ENCODE measurements around the gene CBS. TPM values are rescaled to one million over a fixed set of nuclear protein-coding genes. Genes with fewer than 3 reads are reported as not detected.
"Not testable (repeated sequence)": the region's sequence is repeated elsewhere in the genome, so short reads cannot be mapped to it uniquely, and the experiment has no call there.

Gene CBS
- total and polyA plus RNA-seq, 5 donors, result 4.8 to 13.3 (median 10.5) TPM

DNA sequence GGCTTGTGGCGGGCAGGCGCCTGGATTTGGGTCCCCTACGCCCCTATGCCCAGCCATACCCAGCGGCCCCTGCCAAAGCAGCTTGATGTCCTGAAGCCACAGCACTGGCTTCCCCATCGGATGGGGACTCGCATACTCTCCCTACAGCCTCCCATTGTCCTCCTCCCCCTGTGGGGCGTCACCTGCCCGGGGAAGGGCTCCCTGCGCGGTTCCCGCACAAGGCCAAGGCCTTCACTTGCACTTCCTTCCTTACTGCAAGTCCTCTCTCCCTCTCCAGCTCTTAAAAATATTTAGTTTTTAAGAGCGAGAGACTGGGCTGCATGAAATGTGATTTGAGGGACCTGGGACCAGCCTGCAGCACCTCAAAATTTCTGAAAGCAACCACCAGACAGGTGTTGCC is 8.9 kb downstream of the CBS start:
- peak in 1 of 3 donors; percentile 3 for DNase-seq
- H3K27ac ChIP-seq (ENCODE audit: low read length); intact Hi-C loops (cut with DNase I); H3K9me3 ChIP-seq (ENCODE audit: control insufficient read depth, low read length); H3K27me3 ChIP-seq (ENCODE audit: control insufficient read depth, insufficient read depth); ATAC-seq; H3K4me1 ChIP-seq (ENCODE audit: control insufficient read depth, insufficient read depth, low read length); H3K4me3 ChIP-seq (ENCODE audit: low read length): not testable (repeated sequence)
- WGBS, result 86% methylated on average over 8 of the region's 12 CpGs

DNA sequence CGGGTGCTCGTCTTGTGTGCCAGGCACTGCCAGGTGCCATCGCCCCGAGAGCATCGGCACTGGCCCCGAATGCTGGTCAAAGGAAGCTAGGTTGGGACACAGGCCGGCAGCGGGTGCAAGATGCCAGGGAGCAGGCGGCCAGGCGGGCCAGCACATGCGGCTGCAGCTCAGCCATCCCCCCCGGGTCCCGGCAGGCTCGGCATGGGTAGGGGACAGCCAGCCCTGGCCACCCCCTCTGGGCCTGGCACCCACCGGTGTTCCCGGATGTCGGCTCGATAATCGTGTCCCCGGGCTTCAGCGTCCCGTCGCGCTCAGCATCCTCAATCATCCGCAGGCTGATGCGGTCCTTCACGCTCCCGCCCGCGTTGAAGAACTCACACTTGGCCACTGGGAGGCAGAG is 9.6 kb downstream of the CBS start:
- WGBS, result 94% methylated on average over 16 of the region's 30 CpGs
- ATAC-seq (peak in 1 of 2 donors; percentile 43), DNase-seq (peak in 2 of 3 donors; percentile 5 to 39)

DNA sequence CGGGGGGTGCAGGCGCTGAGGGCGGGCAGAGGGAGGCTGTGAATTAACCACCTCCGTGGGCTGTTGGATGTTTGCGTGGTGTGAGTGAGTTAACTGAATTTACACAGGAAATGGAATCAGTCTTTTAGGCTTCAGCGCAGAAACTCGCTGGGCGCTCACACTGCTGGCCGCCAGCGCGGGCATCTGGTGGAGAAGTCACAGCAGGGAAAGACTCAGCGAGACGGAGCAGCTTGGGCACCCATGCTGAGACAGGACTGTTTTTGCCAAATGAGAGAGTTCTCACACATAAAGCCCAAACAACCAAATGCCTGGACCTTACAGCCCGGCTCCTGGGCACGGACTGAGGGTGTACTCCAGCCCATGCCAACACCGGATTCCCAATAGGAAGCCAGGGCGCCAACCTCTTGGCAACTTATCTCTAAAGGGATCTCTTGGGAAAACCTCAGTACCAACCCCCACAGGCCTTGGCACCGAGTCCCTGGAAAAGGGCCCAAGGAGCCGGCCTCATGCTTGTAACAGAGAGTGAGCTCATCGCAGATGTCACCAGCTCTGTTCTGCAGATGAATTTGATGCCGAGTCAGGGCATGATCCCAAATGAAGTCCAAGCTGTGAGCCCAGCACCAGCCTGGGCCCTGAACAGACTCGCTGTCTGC is 11.2 kb downstream of the CBS start:
- ATAC-seq; H3K27me3 ChIP-seq (ENCODE audit: control insufficient read depth, insufficient read depth); DNase-seq; H3K9me3 ChIP-seq (ENCODE audit: control insufficient read depth, low read length); H3K4me1 ChIP-seq (ENCODE audit: control insufficient read depth, insufficient read depth, low read length); H3K27ac ChIP-seq (ENCODE audit: low read length); H3K4me3 ChIP-seq (ENCODE audit: low read length); intact Hi-C loops (cut with DNase I): not testable (repeated sequence)
- no CpG with 5 or more reads among the region's 22 CpGs for whole genome bisulfite sequencing

More for the DNA sequence above, 9.6 kb downstream of the CBS start:
- H3K4me1 ChIP-seq (ENCODE audit: control insufficient read depth, insufficient read depth, low read length); H3K27me3 ChIP-seq (ENCODE audit: control insufficient read depth, insufficient read depth); H3K4me3 ChIP-seq (ENCODE audit: low read length); H3K9me3 ChIP-seq (ENCODE audit: control insufficient read depth, low read length); intact Hi-C loops (cut with DNase I); H3K27ac ChIP-seq (ENCODE audit: low read length): not testable (repeated sequence)

DNA sequence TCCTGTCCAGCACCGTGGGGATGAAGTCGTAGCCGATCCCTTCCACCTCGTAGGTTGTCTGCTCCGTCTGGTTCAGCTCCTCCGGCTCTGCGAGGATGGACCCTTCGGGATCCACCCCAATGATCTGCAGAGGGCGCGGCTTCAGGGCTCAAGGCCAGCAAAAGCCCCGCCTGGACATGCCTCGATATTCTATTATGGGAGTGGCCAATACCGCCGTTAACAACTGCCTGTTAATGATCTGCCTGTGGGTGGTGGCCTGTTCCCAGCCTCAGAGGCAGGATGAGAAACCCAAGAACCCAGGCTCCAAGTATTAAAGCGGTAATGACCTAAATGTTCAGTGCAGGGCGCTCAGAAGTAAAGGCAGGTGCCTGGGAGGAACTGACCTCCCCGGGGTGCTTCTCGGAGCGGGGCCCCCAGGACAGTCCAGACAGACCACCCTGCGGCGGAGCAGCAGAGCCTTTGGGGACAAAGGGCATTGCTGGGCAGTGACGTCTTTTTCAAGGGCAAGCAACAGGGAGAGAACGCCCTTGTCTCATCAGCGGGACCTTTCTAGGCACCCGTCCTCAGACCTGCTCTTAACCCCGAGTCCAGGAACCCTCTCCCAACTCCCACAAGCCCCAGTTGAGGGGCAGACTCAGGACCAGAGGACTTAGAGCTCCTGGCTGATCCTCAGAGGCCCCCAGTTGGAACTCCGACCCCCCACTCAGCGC is 12.5 kb downstream of the CBS start:
- intact Hi-C loops (cut with DNase I); ATAC-seq; H3K4me1 ChIP-seq (ENCODE audit: control insufficient read depth, insufficient read depth, low read length); H3K4me3 ChIP-seq (ENCODE audit: low read length); H3K27me3 ChIP-seq (ENCODE audit: control insufficient read depth, insufficient read depth); H3K9me3 ChIP-seq (ENCODE audit: control insufficient read depth, low read length); DNase-seq; H3K27ac ChIP-seq (ENCODE audit: low read length): not testable (repeated sequence)
- WGBS, result 93% methylated on average over 2 of the region's 28 CpGs

DNA sequence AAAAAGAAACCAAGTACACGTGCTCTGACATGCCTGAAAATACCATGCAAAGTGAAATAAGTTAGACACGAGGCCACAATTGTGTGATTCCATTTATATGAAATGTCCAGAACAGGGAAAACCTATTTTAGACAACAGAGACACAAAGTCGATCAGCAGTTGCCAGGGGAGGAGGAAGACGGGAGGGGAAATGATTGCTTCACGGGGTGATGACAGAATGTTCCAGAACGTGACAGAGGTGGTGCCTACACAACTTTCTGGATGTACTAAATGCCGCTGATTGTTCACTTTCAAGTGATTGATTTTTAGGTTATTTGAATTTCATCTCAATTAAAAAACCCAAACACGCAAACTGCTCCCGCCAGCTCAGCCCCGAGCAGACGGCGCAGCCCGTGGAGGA is 22.5 kb downstream of the CBS start:
- H3K9me3 ChIP-seq (ENCODE audit: control insufficient read depth, low read length); H3K27ac ChIP-seq (ENCODE audit: low read length); DNase-seq; H3K4me1 ChIP-seq (ENCODE audit: control insufficient read depth, insufficient read depth, low read length); H3K27me3 ChIP-seq (ENCODE audit: control insufficient read depth, insufficient read depth); ATAC-seq; intact Hi-C loops (cut with DNase I); H3K4me3 ChIP-seq (ENCODE audit: low read length): not testable (repeated sequence)
- no CpG with 5 or more reads among the region's 13 CpGs for WGBS

DNA sequence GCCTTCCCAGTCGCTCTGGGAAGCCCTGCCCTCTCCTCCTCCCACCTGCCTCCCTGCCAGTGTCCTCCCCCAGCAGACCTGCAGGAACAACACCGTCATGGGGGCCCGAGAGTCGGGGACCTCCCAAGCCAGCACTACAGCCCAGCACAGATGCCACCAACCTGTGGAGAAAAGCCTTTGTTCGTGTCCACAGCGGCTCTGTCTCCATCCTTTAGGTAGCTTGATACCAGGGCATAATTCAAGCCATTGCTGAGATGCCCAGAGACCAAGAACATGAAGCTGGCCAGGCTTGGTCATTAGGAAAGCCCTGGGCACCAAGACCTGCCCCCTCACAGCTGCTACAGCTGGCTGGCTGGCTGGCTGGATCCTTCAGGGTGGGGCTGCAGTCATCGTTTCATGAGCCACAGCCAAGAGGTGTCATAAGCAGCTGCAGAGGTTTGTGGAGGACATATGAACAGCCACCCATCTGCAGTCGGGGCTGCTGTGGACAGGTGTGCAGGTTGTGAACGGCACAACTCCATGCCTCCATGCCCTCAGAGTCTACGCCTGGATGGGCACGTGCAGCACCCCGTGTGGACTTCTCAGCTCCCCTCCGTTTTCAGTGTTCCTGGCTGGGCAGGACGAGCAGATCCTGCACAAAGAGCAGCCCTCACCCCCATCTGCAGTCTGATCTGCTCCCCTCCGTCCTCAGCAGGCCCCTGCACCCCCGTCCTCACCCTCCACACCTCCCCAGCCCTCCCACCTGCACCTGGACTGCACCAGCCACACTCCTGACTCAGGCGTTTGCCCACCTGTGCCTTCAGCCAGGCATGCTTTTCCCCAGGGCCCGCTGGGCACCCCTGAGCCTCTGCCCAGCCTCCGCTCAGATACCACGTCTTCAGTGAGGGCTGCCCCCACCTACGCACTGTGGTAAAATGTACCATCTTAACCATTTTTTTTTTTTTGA is 29.5 kb downstream of the CBS start:
- H3K4me3 ChIP-seq (ENCODE audit: low read length); intact Hi-C loops (cut with DNase I); H3K27ac ChIP-seq (ENCODE audit: low read length); H3K27me3 ChIP-seq (ENCODE audit: control insufficient read depth, insufficient read depth); H3K9me3 ChIP-seq (ENCODE audit: control insufficient read depth, low read length); H3K4me1 ChIP-seq (ENCODE audit: control insufficient read depth, insufficient read depth, low read length): not testable (repeated sequence)
- WGBS, result 55% methylated on average over 17 of the region's 21 CpGs
- ATAC-seq (peak; percentile 33 to 34), DNase-seq (peak in 2 of 3 donors; percentile 33 to 48)

DNA sequence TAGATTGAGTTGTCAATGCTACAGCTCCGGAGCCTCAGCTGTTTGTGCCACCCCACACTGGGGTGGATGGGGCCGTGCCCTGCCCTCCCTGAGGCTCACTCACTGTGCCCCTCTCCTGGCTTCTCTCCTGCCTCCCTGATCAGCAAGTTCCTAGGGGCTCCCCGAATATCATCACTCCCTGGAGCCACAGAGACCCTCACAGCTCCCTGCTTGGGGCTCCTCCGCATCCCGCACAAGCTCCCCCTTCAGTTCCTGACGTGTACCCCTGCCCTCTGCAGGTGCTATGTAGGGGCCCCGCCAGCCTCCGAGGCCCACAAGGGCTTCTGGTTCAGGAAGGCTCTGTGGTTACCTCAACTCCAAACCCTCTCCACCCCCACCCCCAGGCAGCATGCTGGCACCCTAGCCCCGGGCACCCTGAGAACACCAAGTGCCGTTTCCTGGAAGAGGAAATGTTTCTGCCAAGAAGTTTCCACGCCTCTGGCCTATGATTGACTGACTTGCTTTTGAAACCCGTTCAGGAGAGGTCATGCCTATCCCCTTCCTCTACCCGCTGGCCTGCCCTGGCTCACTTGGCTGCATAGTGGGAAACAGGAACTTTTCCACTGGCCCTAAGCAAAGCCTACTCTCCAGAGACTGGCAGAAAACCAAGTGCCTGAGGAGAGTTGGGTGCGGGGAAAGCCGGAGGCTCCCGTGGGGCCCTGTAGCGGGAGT is 30.3 kb downstream of the CBS start:
- H3K27me3 ChIP-seq (ENCODE audit: control insufficient read depth, insufficient read depth); DNase-seq; H3K9me3 ChIP-seq (ENCODE audit: control insufficient read depth, low read length); H3K4me1 ChIP-seq (ENCODE audit: control insufficient read depth, insufficient read depth, low read length); intact Hi-C loops (cut with DNase I); H3K4me3 ChIP-seq (ENCODE audit: low read length): not testable (repeated sequence)
- WGBS, result 47% methylated on average over 8 of the region's 17 CpGs
- peak; percentile 84 to 87 for ATAC-seq
- H3K27ac ChIP-seq (ENCODE audit: low read length), result peak overlapping the region; percentile 36

DNA sequence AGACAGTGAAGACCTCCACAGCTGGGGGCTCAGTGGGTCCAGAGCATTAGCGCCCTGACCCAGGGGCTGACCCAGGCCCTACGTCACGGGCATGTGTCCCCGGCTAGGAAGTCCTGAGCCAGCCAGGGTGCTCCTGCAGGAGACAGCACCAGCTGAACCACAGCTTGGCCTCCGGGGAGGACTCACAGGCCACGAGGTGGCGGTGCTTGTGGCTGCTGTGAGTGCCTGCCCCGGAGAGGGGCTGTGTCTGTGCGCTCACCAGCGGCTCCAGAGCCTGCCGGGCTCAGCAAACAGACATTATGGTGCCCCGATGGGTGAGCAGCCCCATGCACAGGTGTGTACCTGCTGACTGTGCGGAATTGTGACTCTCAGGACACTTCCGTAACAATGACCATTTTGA is 31.1 kb downstream of the CBS start:
- H3K4me3 ChIP-seq (ENCODE audit: low read length); H3K27ac ChIP-seq (ENCODE audit: low read length); H3K27me3 ChIP-seq (ENCODE audit: control insufficient read depth, insufficient read depth); intact Hi-C loops (cut with DNase I); H3K4me1 ChIP-seq (ENCODE audit: control insufficient read depth, insufficient read depth, low read length); ATAC-seq; H3K9me3 ChIP-seq (ENCODE audit: control insufficient read depth, low read length): not testable (repeated sequence)
- peak in 1 of 3 donors; percentile 25 for DNase-seq
- 82% methylated on average over 12 of the region's 14 CpGs for WGBS

DNA sequence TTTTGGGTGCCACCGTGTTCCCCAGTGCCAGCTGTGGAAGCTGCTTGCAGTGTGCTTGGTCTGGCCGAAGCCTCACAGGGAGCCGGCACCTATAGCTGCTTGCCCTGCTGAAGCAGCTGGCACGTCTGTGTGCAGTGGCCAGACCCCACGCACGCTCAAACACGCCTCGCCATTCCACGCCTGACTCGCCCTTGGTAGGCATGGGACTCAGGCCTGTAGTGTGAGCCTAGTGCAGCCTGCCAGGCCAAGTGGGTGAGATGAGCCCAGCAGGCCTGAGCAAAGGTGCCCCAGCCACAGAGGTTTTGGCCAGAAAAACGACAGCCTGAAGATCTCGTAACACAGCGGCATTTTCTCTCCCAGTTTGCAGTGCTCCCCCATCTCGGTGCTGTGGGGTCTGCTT is 32.3 kb downstream of the CBS start:
- ATAC-seq; DNase-seq; H3K27ac ChIP-seq (ENCODE audit: low read length); H3K4me1 ChIP-seq (ENCODE audit: control insufficient read depth, insufficient read depth, low read length); H3K4me3 ChIP-seq (ENCODE audit: low read length); H3K27me3 ChIP-seq (ENCODE audit: control insufficient read depth, insufficient read depth); intact Hi-C loops (cut with DNase I); H3K9me3 ChIP-seq (ENCODE audit: control insufficient read depth, low read length): not testable (repeated sequence)
- 95% methylated on average over 10 of the region's 14 CpGs for WGBS

DNA sequence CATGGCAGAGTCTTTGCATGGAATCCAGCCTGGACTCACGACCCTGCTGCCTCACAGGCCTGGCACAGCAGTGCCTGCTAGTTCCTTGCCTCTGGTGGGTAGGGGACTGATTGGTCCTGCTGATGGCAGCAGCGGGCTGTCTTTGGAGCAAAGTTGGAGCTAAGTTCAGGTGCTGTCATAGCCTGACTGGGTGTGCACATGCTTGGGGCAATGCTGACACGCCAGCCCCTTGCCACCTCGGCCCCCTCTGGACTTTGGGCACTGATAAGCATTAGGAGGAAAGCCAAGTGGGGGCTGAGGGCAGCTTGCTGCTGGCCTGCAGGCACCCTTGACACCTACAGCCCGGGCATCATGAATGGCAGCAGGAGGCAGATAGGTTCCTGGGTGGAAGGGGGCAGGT is 33.5 kb downstream of the CBS start:
- H3K27me3 ChIP-seq (ENCODE audit: control insufficient read depth, insufficient read depth); H3K4me1 ChIP-seq (ENCODE audit: control insufficient read depth, insufficient read depth, low read length); DNase-seq; H3K4me3 ChIP-seq (ENCODE audit: low read length); ATAC-seq; H3K9me3 ChIP-seq (ENCODE audit: control insufficient read depth, low read length); intact Hi-C loops (cut with DNase I); H3K27ac ChIP-seq (ENCODE audit: low read length): not testable (repeated sequence)
- 90% methylated on average over 5 of the region's 5 CpGs for WGBS

Measured in right cardiac atrium (tissue), 5 donors.